ENCODE results near the gene PLPP1. TPM values are rescaled to one million over a fixed set of nuclear protein-coding genes. Genes with fewer than 3 reads are reported as not detected.

The PLPP1 gene
- total RNA-seq, 1 experiment from 2014 or later: 20.2 TPM

- H3K9me3 Mint-ChIP-seq (ENCODE audit: low read depth, unreplicated experiment): no peaks in the 10 kb centered on the region
- H3K4me1 Mint-ChIP-seq (ENCODE audit: low read depth, unreplicated experiment): peaks cover 45% of the 10 kb centered on the region
- no peak for TF ChIP-seq CTCF (IDR thresholded peaks at IDR 0.05; ENCODE audit: unreplicated experiment)
- H3K4me3 Mint-ChIP-seq (ENCODE audit: low read depth, unreplicated experiment): no peak overlapping the region
- CTCF ChIA-PET: interaction anchor here (0.7 to 1.9 kb wide), 4 partner anchors 12 to 177 kb away, joined by 3 to 7 read pairs (median 4); partner anchors contain the start of gene PLPP1
- H3K36me3 Mint-ChIP-seq (ENCODE audit: insufficient read depth, unreplicated experiment): peaks cover 5% of the 10 kb centered on the region
- no peak overlapping the region for H3K27ac Mint-ChIP-seq (ENCODE audit: unreplicated experiment)
- H3K27me3 Mint-ChIP-seq (ENCODE audit: unreplicated experiment): no peaks in the 10 kb centered on the region
- BruUV-seq (replicated peaks): no TSS peak
- intact Hi-C loops (cut with micrococcal nuclease; ENCODE audit: unreplicated experiment): no loop called here
- no peak for DNase-seq
Observed at GRCh38 chr5:55521881-55522280, 12.9 kb downstream of the PLPP1 start.

GRCh38 chr5:55520117-55520839, 14.5 kb downstream of the PLPP1 start:
- no peaks in the 10 kb centered on the region for H3K27me3 Mint-ChIP-seq (ENCODE audit: unreplicated experiment)
- no peak overlapping the region for H3K27ac Mint-ChIP-seq (ENCODE audit: unreplicated experiment)
- H3K4me1 Mint-ChIP-seq (ENCODE audit: low read depth, unreplicated experiment): peaks cover 58% of the 10 kb centered on the region
- no peaks in the 10 kb centered on the region for H3K9me3 Mint-ChIP-seq (ENCODE audit: low read depth, unreplicated experiment)
- CTCF ChIA-PET: no interaction called here
- no peak for DNase-seq
- peaks cover 5% of the 10 kb centered on the region for H3K36me3 Mint-ChIP-seq (ENCODE audit: insufficient read depth, unreplicated experiment)
- intact Hi-C loops (cut with micrococcal nuclease; ENCODE audit: unreplicated experiment): no loop called here
- H3K4me3 Mint-ChIP-seq (ENCODE audit: low read depth, unreplicated experiment): no peak overlapping the region
- no peak for TF ChIP-seq CTCF (IDR thresholded peaks at IDR 0.05; ENCODE audit: unreplicated experiment)
- no TSS peak for BruUV-seq (replicated peaks)

GRCh38 chr5:55518831-55519390, 15.9 kb downstream of the PLPP1 start:
- H3K4me3 Mint-ChIP-seq (ENCODE audit: low read depth, unreplicated experiment): peak overlapping the region; percentile 59
- H3K36me3 Mint-ChIP-seq (ENCODE audit: insufficient read depth, unreplicated experiment): peaks cover 5% of the 10 kb centered on the region
- H3K27me3 Mint-ChIP-seq (ENCODE audit: unreplicated experiment): no peaks in the 10 kb centered on the region
- no peaks in the 10 kb centered on the region for H3K9me3 Mint-ChIP-seq (ENCODE audit: low read depth, unreplicated experiment)
- H3K4me1 Mint-ChIP-seq (ENCODE audit: low read depth, unreplicated experiment): peaks cover 59% of the 10 kb centered on the region
- DNase-seq: no peak
- H3K27ac Mint-ChIP-seq (ENCODE audit: unreplicated experiment): peak overlapping the region; percentile 89
- intact Hi-C loops (cut with micrococcal nuclease; ENCODE audit: unreplicated experiment): loop anchor here (5.0 kb wide), 1 partner anchor 47 kb away; no protein-coding TSS in a partner anchor
- CTCF ChIA-PET: no interaction called here
- no peak for TF ChIP-seq CTCF (IDR thresholded peaks at IDR 0.05; ENCODE audit: unreplicated experiment)
- no TSS peak for BruUV-seq (replicated peaks)

- peak; percentile 47 for DNase-seq
- no peak for TF ChIP-seq CTCF (IDR thresholded peaks at IDR 0.05; ENCODE audit: unreplicated experiment)
- Mint-ChIP-seq H3K36me3 (ENCODE audit: insufficient read depth, unreplicated experiment) (peaks cover 5% of the 10 kb centered on the region), H3K4me3 (ENCODE audit: low read depth, unreplicated experiment) (peak overlapping the region; percentile 59), H3K27me3 (ENCODE audit: unreplicated experiment) (no peaks in the 10 kb centered on the region), H3K9me3 (ENCODE audit: low read depth, unreplicated experiment) (no peaks in the 10 kb centered on the region), H3K4me1 (ENCODE audit: low read depth, unreplicated experiment) (peaks cover 52% of the 10 kb centered on the region), H3K27ac (ENCODE audit: unreplicated experiment) (peak overlapping the region; percentile 89)
- BruUV-seq (replicated peaks): no TSS peak
- intact Hi-C loops (cut with micrococcal nuclease; ENCODE audit: unreplicated experiment): loop anchor here (5.0 kb wide), 1 partner anchor 46 kb away; no protein-coding TSS in a partner anchor
- CTCF ChIA-PET: interaction anchor here (0.9 to 1.0 kb wide), 2 partner anchors 17 to 33 kb away, joined by 3 read pairs; partner anchors contain the start of gene PLPP1
Observed at GRCh38 chr5:55517804-55518203, 17.0 kb downstream of the PLPP1 start.
